ENCODE measurements around the gene TENT4B. TPM values are rescaled to one million over a fixed set of nuclear protein-coding genes. Genes with fewer than 3 reads are reported as not detected.

The TENT4B gene
- total RNA-seq, 1 experiment from 2014 or later: 11.4 TPM

DNA sequence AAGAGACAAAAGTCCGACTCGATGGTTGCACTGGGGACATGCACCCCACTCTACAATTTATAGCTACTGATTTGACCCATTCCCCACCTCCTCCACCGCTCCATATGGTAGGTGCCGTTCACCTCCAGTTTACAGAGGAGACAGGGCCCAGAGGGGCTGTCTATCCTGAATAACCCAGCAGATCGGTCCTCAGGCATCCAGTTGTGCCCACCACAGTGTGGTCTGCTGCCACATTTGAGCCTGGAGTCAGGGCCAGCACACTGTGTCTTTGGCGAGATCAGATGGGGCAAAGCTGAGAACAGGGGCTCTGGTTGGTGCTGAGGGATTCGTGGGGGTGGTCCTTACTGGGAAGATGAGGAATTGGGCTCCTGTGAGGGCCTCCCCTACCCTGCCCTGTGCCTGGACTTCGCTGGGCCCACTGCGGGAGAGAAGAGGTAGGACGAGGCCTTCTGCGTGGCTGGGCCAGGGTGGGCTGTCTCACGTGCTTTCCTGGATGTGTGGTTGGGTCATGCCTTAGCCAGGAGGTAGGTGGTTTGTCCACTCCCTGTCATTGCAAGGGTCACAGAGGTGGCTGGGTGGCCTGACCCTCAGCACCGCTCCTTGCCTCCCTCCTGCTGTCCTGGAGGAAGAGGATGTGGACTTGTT lies 116.1 kb downstream of the TENT4B start:
- CTCF ChIA-PET: no interaction called here
- intact Hi-C loops (cut with micrococcal nuclease; ENCODE audit: unreplicated experiment): no loop called here

DNA sequence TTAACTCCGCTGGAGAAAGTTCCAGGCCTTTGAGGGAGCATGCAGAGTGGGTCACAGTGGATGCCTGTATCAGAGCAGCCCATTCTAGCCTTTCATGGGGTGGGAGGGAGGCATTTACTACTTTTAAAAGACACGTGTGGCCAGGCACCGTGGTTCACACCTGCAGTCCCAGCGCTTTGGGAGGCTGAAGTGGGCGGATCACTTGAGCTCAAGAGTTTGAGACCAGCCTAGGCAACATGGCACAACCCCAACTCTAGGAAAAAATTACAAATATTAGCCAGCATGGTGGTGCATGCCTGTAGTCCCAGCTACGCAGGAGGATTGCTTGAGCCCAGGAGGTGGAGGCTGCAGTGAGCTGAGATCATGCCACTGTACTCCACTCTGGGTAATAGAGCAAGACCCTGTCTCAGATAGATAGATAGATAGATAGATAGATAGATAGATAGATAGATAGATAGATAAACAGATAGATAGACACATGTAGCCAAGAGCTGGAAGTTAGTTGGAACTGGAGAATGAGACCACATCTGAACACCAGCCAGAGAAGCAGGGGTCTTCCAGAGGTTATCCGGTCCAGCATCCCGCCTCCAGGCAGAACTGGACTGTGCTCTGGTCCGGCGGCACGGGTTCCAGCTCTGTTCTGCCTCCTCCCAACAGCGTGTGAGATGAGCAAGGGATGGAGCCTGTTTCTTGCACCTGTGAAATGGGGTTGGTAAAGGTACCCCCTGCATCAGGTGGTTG lies 116.8 kb downstream of the TENT4B start:
- Histone ChIP-seq H3K27me3 (ENCODE audit: insufficient read depth, low read depth) (no peaks in the 10 kb centered on the region), H3K4me3 (no peak overlapping the region), H3K9me3 (ENCODE audit: insufficient read depth, low read depth) (no peaks in the 10 kb centered on the region), H2AFZ (no peak overlapping the region), H3K4me2 (no peak overlapping the region), H3K27ac (no peak overlapping the region), H3K36me3 (ENCODE audit: low read depth) (no peaks in the 10 kb centered on the region), H4K20me1 (ENCODE audit: insufficient read depth) (peaks cover 3% of the 10 kb centered on the region; the same call in 1 of the 2 replicates), H3K79me2 (ENCODE audit: low read depth) (no peaks in the 10 kb centered on the region), H3K9me2 (ENCODE audit: insufficient read depth) (no peaks in the 10 kb centered on the region), H3F3A (ENCODE audit: insufficient read depth, low read depth) (0 out of 2 replicates have a peak, but pooled peaks cover 6% of the 10 kb centered on the region), H3K4me1 (replicated peaks; ENCODE audit: insufficient read depth) (peaks cover 37% of the 10 kb centered on the region)
- BruUV-seq (replicated peaks): no TSS peak
- ChIA-PET CTCF (no interaction called here), POLR2A (ENCODE audit: unreplicated experiment) (interaction anchor here (0.5 kb wide), 1 partner anchor 10 kb away, joined by 3 read pairs; no protein-coding TSS in a partner anchor)
- TF ChIP-seq, protein P1, sequence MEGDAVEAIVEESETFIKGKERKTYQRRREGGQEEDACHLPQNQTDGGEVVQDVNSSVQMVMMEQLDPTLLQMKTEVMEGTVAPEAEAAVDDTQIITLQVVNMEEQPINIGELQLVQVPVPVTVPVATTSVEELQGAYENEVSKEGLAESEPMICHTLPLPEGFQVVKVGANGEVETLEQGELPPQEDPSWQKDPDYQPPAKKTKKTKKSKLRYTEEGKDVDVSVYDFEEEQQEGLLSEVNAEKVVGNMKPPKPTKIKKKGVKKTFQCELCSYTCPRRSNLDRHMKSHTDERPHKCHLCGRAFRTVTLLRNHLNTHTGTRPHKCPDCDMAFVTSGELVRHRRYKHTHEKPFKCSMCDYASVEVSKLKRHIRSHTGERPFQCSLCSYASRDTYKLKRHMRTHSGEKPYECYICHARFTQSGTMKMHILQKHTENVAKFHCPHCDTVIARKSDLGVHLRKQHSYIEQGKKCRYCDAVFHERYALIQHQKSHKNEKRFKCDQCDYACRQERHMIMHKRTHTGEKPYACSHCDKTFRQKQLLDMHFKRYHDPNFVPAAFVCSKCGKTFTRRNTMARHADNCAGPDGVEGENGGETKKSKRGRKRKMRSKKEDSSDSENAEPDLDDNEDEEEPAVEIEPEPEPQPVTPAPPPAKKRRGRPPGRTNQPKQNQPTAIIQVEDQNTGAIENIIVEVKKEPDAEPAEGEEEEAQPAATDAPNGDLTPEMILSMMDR (conservative IDR thresholded peaks at IDR 0.05): no peak
- no peak for TF ChIP-seq EZH2 (IDR thresholded peaks at IDR 0.05; ENCODE audit: low read depth)
- DNase-seq: no peak
- intact Hi-C loops (cut with micrococcal nuclease; ENCODE audit: unreplicated experiment): no loop called here

More for the DNA sequence above, 116.1 kb downstream of the TENT4B start:
- no peaks in the 10 kb centered on the region for H3K79me2 ChIP-seq (ENCODE audit: low read depth)
- BruUV-seq (replicated peaks): no TSS peak
- H3K27ac ChIP-seq: no peak overlapping the region
- DNase-seq: no peak
- no peaks in the 10 kb centered on the region for H3K27me3 ChIP-seq (ENCODE audit: insufficient read depth, low read depth)
- TF ChIP-seq, protein P1 (conservative IDR thresholded peaks at IDR 0.05): no peak
- TF ChIP-seq EZH2 (IDR thresholded peaks at IDR 0.05; ENCODE audit: low read depth): no peak
- no peak overlapping the region for H3K4me2 ChIP-seq
- peaks cover 42% of the 10 kb centered on the region for H3K4me1 ChIP-seq (replicated peaks; ENCODE audit: insufficient read depth)
- peaks cover 3% of the 10 kb centered on the region; the same call in 1 of the 2 replicates for H4K20me1 ChIP-seq (ENCODE audit: insufficient read depth)
- peaks cover 13% of the 10 kb centered on the region; the same call in 1 of the 2 replicates for H3F3A ChIP-seq (ENCODE audit: insufficient read depth, low read depth)
- H3K9me3 ChIP-seq (ENCODE audit: insufficient read depth, low read depth): no peaks in the 10 kb centered on the region
- no peaks in the 10 kb centered on the region for H3K9me2 ChIP-seq (ENCODE audit: insufficient read depth)
- POLR2A ChIA-PET (ENCODE audit: unreplicated experiment): no interaction called here
- H2AFZ ChIP-seq: no peak overlapping the region
- H3K36me3 ChIP-seq (ENCODE audit: low read depth): no peaks in the 10 kb centered on the region
- no peak overlapping the region for H3K4me3 ChIP-seq

DNA sequence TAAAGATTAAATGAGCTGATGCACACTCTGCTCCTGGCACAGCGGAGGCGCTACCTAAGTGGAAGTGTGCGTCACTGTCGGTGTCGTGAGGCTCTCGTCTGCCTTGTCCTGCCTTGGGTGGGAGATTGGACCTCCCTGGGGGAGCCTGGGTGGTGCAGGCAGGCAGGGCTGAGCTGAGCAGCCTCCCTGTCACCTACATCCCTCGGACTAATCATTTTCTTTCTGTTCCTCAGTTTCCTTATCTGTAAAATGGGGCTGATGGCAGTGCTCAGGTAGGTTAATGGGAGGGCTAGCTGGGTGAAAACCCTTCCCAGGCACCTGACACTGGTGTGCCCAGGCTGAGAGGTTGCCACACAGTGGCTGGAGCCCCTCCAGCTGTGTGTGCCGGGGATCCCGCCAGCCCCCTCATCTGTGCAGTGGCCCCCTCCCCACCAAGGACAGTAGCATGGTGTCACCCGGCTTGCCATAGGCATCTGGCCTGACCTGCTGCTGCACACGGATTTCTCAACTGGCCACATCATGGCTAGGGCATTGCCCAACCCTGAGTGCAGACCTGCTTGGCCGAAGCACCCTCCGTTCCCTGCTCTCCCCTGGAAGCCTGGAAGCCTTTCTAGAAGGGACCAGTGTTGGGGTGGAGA lies 117.5 kb downstream of the TENT4B start:
- Histone ChIP-seq H3F3A (ENCODE audit: insufficient read depth, low read depth) (no peaks in the 10 kb centered on the region), H3K4me1 (replicated peaks; ENCODE audit: insufficient read depth) (peaks cover 30% of the 10 kb centered on the region), H3K36me3 (ENCODE audit: low read depth) (no peaks in the 10 kb centered on the region), H3K27me3 (ENCODE audit: insufficient read depth, low read depth) (no peaks in the 10 kb centered on the region), H3K4me2 (no peak overlapping the region), H3K9me2 (ENCODE audit: insufficient read depth) (no peaks in the 10 kb centered on the region), H3K27ac (no peak overlapping the region), H2AFZ (no peak overlapping the region), H4K20me1 (ENCODE audit: insufficient read depth) (peaks cover 3% of the 10 kb centered on the region; the same call in 1 of the 2 replicates), H3K4me3 (no peak overlapping the region), H3K9me3 (ENCODE audit: insufficient read depth, low read depth) (no peaks in the 10 kb centered on the region), H3K79me2 (ENCODE audit: low read depth) (no peaks in the 10 kb centered on the region)
- TF ChIP-seq EZH2 (IDR thresholded peaks at IDR 0.05; ENCODE audit: low read depth): no peak
- TF ChIP-seq, protein P1 (conservative IDR thresholded peaks at IDR 0.05): no peak
- ChIA-PET POLR2A (ENCODE audit: unreplicated experiment) (no interaction called here), CTCF (no interaction called here)
- DNase-seq: no peak
- BruUV-seq (replicated peaks): no TSS peak
- intact Hi-C loops (cut with micrococcal nuclease; ENCODE audit: unreplicated experiment): no loop called here
